Stimulated activated CD4-positive, alpha-beta T cell treated with anti-CD3 and anti-CD28 coated beads, Interleukin-4, amount 100 ng/mL, for 1 hour (primary cell): ENCODE results near the gene FCHSD1.
A peak's percentile ranks its signal among the peaks of the same experiment; 100 is the strongest.

Experiments used
- DNase-seq: peaks from one replicate; pipeline ENCODE4 v3.0.0-alpha.2; 2020

FCHSD1 gene

DNA sequence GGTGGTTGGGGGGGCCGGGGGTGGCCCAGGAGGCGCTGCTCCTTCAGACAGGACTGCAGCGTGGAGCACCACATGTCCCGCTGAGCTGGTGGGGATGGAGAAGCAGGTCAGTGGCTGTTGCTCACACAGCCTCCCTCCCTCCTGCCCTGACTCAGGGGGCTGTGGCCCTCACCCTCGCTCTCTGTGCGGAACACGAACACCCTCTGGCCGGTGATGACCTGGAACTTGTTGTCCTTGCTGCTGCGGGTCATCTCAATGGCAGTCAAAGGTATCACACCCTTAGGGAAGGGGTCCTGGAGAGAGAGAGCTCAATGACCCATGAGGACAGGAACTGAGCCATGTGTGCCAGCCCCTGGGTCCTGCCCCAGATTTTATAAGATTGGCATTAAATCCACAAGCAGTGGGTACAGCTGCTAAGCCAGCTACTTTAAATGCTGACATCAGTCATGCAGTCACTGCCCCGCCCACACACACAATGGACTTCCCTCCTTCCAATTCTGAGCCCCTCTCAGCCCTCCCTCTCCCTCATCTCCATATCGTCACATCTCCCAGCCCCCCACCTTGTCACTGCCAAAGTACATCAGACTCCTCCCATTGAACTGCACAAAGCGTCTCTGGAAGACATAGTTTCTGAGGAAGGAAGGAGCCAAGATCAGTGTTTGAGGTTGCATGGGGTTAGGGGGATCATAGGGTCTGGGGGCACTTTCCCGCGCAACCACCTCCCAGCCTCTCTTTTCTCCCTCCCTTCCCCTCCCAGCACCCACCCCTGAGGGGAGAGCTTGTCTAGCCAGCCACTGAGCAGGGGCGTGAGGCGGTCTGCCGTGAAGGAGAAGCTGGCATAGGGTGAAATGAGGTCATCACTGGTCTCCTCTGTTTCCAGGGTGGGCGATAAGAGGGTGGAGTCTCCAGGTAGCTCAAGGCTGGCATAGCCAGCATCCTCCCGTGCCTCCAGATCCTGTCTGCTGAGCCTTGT is 21.9 kb upstream of the FCHSD1 start:
- no peak for DNase-seq

DNA sequence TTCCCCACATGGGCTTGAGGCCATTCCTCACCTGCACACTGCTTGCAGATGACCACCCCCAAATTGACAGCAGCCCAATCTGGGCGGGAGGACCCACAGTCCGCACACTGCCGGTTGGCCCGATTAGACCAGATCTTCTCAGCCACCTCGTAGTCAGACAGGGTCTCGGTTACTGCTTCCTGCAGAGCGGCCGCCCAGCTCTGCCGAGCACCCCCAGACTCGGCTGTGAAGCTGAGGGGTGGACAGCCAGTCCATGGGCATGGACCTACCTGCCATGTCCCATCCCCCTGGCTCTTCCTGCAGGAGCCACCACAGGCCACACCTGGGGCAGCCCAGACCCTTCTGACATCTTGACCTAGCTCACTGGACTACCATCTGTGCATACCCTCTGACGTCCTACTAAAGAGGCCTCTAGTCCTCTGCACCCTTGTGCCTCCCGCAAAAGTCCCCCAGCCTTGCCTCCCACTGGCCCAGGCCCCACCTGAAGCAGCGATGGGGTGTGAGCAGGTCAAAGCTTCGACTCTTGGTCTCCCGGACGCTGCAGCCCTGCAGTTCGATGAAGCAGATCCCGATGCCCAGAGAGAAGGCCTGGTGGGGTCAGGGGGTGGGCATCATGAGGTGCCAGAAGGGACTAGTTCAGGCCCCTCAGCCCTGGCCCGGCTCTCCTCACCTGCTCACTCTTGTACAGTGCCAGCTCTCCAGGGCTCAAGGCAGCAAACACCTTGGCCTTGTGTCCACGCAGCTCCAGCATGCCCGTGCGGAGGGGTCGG is 21.0 kb upstream of the FCHSD1 start:
- no peak for DNase-seq

DNA sequence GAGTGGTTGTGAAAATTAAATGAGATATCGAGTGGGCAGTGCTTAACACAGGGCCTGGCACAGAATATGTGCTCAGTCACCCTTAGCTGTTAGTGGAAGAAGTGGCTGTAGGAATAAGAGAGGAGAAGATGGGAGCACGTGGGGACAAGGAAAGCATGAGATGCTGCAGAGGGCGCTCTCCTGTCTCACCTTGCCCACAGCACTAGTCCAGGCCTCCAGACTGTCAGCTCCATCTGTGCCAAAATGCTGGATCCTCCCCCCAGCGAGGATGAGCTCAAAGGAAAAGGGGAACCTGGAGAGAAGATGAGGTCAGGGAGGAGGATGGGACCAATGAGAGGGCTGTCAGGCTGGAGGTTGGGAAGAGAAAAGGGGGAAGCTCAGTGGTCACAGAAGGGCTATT is 18.3 kb upstream of the FCHSD1 start:
- no peak for DNase-seq

DNA sequence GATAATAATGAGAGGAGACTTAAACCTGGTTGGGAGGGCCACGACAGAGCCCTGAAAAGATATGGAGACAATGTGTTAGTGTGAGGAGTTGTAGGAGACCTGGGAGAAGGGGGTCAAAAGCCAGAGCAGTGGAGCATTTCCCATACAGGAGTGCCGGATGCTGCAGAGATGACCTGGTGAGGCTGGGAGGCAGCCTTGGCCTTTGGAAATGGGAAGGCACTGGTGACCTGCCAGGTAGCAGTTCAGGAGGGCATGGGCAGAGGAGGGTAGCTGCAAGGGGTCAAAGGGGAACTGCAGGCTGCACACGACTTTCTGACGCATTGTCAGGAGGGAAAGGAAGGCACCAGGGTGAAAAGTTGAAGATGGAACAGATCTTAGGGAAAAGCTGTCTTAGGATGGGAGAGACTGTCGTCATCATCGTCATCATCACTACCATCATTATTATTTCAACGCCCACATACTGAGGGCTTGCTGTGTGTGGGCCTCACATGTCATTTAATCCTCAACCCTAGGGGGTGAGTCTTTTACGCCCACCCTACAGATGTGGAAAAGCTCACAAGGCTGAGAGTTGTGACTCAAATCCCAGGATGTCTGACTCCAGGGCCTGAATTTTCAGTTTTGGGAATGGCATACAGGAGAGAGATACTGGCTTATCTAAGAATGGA is 17.5 kb upstream of the FCHSD1 start:
- no peak for DNase-seq

DNA sequence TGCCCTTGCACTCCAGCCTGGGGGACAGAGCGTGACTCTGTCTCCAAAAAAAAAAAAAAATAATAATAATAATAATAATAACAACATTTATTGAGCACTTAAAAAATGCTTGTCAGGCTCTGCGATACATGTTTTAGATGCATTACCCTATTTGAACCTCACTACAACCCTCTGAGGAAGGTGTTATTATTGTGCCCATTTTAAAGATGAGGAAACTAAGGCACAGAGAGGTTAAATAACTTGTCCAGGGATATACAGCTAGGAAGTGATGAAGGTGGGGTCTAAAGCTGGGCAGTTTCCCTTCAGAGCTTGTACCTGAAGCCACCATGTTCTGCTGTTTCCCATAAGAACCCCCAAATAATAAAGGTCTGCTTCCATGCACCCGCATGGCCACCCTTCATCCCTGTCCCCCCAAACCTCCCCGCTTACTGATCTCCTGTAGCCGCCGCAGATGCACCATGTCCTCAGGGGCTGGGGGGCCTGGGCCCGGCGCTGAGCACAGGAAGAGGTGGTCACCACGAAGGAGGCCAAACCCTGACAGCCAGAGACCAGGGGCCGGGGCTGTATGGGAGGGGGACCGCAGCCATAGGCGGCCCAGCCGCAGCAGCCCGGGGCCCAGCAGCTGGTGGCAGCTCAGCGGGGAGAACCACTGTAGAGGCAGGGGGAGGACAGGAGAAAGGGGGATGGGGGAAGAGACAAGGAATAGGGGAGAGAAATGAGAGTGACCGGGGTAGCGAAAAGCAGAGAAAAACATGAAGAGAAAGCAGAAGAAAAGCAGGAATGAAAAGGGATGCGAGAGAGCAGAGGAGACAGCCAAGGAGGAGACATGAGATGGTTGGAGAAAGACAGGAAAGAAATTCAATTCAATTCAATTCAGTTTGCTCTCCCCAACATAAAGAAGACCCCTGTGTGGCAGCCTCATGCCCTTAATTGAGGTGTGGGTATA is 15.1 kb upstream of the FCHSD1 start:
- no peak for DNase-seq

DNA sequence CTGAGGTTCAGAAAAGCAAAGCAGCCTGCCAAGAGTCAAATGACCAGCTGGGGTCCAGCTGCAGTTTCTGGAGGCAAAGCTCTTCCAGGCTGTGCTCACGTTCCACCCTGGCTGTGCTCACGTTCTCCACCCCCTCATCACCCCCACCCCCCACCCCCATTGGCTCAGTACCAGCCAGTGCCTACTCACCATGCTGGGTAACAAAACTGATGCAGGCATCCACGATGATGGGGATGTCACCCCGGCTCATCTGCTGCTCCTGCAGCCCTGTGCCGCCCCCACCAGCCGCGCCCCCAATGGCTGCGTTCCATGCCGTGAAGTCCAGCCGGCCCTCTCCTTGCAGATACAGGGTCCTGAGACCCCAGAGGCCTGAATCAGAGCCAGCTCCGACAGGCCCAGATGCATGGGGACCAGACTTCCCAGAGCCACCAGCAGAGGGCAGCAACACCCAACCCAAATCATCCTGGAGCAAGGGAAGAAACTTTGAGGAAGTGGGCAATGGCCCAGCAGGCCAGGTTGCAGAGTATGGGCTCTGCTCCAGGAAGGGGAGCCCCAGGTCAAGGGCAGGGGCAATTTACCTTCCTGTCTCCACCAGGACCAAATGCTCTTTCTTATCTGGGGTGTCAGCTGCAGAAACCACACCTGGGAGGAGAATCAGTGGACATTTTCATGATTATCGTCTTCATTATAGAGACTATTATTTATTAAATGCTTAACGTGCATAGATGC is 13.7 kb upstream of the FCHSD1 start:
- peak; percentile 71 for DNase-seq

DNA sequence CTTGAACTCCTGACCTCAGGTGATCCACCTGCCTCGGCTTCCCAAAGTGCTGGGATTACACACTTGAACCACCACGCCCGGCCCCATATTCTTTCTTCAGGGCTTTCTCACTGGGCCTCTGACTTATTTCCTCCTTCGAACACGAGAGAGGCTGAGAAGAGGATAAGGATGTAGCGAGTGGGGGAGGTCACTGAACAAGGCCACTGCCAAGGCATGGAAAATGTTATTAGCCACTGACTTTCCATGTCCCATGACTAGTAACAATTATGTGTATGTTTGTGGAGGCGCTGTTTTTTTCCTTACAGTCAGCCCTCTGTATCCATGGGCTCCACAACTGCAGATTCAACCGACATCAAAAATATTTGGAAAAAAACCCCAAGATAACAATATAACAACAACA is 12.3 kb upstream of the FCHSD1 start:
- DNase-seq: no peak

DNA sequence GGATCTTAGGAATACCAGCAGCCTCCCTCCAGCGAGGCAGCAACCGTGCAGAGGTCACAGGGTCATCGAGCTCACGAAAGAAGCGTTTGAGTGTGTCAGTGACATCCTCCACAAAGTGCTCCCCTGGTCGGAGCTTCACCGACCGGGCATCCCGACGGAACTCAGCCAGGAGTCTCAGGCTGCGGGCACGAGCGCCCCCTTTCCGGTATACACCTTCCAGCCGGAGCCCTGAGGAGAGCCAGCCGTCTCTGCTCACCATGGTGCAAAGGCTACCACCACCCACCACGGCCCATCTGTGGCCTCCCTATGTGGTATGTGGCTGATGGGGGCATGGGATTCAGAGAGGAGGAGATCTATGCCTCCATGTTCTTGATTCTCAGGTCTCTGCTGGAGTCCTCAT is 10.8 kb upstream of the FCHSD1 start:
- DNase-seq: no peak

DNA sequence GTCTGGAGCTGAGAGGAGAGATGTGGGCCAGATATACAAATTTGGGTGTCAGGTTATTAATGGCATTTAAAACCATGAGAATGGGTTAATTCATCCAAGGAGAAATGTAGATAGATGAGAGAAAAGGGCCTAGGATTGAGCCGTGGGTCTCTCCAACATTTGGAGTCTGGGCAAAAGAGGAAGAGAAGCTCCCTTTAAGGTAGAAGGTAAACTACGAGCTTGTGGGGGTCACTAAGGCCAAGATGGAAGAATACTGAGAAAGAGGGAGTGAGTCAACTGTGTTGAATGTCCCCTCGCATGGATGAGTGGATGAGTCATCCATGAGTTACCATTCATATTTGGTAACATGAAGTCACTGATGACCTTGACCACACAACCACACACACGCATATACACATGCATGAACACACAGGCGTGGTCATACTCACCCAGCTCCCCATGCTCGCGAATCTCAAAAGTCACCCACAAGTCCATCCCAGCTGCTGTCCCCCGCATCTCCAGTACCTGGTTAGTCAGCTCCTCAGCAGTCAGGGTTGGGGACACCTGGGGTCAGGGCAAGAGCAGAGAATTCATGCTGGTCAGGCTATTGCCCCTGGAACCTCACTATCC is 6.8 kb upstream of the FCHSD1 start:
- no peak for DNase-seq

DNA sequence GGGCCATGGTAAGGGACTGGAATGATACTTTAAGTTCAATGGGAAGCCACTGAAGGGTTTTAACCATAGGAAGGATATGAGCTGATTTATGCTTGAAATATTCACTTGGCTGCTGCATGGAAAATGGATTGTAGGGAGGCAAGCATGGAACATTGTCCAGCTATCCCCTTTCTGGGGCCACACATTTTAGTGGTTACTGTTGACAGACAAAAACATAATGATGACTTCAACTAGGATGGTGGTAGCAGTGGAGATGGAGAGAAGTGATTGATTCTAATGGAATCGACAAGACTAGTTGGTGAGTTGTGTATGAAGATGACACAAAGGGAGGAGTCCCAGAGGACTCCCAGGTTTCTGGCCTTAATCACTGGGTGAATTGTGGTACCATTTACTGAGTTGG is 6.2 kb upstream of the FCHSD1 start:
- DNase-seq: no peak

DNA sequence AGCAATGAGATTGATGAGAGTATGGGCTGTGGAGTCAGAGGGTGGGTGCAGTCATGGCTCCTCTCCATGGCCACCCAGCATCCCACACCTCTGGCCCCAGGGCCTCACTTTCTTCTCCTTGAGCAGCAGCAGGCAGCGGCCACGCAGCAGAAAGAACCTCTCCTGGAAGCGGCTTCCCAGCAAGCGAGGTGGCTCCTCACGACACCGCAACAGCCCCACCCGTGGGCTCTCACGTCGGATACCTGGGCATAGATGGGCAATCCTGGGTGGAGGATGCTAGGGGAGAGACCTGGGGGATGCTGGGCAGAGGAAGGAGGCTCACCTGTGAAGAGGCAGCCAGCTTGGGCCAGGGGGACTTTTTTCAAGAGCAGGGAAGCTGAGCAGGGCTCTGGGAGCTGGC is 5.2 kb upstream of the FCHSD1 start:
- DNase-seq: no peak

DNA sequence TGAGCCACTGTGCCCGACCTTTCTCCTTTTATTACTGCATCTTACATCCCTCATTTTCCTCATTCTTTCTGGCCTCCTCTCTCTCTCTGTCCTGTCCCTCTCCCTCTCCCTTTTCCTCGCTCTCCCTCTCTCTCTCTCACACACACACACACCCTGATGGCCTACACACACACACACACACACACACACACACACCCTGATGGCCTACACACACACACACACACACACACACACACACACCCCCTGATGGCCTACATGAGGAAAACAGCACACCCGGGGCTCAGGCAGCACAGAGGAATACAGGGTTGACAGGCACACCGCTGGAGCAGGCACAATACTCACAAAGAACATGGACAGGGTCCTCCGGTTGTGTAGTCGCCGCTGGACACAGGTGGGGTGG is 3.8 kb upstream of the FCHSD1 start:
- no peak for DNase-seq

DNA sequence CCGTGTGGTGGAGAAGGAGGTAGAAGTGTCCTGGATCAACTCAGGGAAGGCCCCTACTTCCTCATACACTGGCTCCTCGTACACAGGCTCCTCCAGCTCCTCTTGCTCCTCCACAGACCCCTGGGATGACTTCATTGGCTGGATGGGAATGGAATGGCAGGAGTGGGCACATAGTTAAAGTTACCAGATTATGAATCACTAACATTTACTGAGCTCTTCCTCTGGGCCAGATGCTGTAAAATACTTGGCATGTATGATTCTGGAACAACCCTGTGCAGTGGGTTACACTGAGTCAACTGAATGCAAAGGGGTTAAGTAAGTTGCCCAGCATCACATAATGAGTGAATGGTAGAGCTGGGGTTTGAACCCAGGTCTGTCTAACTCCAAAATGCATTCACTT is 3.1 kb upstream of the FCHSD1 start:
- no peak for DNase-seq

DNA sequence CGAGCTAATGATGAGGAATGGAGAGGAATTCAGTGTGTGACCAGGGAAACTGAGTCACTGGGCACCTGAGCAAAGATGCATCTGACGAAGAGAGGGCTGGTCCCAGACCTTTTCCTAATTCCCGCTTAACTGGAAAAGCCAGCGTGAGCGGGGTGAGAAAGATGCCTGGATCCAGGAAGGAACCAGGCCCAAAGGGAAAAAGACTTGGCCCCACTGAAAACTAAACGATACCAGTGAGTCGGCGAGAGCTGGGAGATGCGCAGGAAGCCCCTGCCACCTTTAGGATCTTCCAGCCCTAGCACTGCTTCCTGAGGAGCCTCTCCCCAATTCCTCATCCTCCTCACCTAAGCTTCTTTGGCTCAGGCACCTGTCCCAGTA is 499 bp upstream of the FCHSD1 start:
- no peak for DNase-seq

DNA sequence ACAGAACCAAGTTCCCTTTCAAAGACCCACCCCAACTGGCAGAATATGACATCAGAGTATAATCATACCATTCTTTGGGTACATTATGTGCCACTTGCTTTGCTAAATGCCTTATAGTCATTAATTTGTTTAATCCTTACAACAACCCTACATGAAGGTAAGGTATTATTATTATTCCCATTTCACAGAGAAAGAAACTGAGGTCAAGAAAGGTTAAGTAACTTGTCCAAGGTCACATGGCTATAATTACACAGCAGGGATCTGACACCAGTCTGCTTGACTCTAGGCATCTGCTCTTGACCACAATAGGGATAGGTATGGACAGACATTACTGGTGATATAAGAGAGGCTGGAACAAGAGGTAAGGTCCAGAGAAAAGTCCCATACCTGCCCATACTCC is 1.2 kb downstream of the FCHSD1 start:
- DNase-seq: no peak

DNA sequence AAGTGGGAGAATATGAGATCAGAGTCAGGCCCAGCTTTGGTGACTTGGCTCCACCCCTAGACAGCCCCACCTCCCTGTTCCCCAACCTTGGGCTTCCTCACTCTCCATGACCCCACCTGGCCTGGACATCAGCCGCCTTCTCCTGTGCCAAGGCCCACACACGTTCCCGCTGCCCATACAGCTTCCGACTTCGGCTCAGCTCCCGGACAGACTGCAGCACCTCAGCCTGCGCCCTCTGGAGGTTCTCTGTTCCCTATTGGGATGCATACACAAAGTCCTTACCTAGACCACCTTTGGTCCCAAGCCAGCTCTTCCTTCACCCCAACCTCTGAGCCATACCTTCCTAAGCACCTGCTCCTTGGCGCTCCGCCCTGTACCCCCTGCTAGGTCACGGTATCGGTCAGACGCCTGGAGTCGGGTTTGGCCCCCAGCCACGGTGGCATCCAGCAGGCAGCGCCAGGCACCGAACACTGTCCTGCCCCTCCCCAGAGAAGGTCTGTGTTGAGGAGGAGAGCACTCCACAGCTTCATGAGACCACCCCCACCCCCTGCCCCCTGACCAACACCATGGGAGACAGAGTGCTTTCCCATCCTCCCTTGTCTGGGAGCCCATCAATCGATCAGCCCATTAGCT is 2.0 kb downstream of the FCHSD1 start:
- DNase-seq: no peak

DNA sequence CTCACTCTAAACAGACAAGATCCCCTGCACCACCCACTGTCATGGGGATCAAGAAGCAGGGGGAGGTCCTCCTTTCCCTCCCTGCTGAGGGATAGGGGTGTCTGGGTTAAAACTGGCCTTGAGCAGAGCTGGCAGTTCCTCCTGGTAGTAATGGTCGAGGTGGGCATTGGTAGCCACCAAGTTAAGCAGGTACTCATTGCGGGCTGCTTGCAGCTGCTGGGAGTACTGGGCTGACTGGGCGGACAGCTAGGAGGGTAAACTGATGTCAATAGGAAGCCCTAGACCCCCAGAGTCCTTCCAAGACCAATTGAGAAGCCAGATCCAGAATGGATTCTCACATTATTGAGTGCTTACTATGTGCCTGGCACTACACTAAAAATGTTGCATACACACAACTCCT is 3.4 kb downstream of the FCHSD1 start:
- DNase-seq: no peak

DNA sequence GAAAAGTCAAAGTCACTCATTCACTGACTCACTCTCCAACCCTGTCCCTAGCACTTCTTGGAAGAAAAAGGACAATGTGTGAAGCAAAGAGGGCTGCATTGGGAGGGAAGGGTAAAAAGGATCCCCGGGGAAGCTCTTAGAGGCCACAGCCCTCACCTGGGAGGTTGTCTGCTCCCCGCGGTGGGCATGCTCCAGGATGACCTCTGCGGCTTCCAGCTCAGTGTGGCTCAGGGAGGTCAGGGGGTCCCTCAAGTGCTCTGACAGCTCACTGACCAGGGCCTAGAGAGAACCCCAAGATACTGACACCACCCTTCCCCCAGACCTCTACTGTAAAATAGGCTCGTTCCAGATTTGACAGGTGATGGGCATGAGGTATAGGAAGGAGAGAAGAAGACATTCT is 4.0 kb downstream of the FCHSD1 start:
- DNase-seq: no peak

DNA sequence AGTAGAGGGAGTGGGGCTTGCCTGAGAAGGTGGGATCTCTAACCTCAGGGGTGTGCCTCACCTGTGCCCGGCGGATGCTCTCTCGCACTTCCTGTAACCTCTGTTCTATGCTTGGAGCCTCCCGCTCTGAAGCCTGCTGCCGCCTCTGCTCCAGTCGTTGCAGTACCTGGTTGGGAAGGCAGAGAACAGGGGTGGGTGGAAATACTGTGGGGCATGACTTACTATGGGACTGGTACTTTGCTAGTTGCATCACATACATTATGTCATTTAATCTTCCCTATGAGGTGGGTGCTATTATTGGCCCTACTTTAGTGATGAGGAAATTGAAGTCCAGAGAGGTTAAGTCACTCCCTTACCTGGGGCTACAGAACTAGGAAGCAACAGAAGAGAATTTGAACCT is 5.2 kb downstream of the FCHSD1 start:
- no peak for DNase-seq

DNA sequence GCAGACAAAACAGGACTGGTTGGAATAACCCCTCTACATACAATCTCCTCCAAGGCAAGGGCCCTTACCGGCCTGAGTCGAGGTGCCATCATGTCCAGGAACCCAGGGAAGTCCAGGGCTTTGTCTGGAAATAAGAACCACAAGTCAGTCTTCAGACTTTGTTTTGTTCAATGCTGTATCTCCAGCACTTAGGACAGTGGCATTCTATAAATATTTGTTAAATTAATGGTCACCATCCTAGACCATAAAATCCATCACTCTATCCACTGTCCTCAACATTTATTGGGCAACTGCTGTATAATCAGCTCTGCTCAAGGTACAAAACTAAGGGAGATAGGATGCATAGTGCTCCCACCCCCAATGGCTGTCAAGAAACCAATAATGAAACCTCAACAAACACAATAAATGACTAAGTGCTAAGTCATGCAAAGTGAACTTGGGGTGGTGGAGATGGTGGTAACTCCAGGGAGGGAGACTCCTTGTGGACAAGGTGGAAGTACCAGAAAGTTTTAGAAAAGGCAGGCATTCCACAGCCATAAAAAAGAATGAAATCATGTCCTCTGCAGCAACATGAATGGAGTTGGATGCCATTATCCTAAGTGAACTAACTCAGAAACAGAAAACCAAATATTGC is 9.5 kb downstream of the FCHSD1 start:
- no peak for DNase-seq
